ENCODE results near the gene SIRT2.

DNA sequence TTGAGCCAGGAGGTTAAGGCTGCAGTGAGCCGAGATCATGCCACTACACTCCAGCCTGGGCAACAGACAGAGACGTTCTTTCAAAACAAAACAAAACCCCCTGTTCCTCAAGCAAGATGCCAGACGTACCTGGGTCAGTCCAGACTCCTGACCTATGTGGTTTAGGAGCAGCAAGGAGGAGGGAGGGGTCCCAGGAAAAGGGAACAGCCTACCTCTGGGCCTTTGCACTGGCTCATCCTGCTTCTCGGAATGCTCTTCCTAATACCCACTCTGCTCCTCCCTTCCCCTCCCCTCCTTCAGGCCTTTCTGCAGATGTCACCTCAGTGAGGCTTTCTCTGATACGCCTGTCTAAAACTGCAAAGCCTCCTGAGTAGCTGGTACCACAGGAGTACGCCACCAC, 30.9 kb downstream of the SIRT2 start:
- TF ChIP-seq, protein P1, sequence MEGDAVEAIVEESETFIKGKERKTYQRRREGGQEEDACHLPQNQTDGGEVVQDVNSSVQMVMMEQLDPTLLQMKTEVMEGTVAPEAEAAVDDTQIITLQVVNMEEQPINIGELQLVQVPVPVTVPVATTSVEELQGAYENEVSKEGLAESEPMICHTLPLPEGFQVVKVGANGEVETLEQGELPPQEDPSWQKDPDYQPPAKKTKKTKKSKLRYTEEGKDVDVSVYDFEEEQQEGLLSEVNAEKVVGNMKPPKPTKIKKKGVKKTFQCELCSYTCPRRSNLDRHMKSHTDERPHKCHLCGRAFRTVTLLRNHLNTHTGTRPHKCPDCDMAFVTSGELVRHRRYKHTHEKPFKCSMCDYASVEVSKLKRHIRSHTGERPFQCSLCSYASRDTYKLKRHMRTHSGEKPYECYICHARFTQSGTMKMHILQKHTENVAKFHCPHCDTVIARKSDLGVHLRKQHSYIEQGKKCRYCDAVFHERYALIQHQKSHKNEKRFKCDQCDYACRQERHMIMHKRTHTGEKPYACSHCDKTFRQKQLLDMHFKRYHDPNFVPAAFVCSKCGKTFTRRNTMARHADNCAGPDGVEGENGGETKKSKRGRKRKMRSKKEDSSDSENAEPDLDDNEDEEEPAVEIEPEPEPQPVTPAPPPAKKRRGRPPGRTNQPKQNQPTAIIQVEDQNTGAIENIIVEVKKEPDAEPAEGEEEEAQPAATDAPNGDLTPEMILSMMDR (IDR thresholded peaks at IDR 0.05) = no peak
- no peak for TF ChIP-seq POLR2A (IDR thresholded peaks at IDR 0.05)
